SK-N-SH (cell line): ENCODE results near the gene PLA2G12B. TPM values are rescaled to one million over a fixed set of nuclear protein-coding genes. Genes with fewer than 3 reads are reported as not detected.

Experiments used
- polyA plus RNA-seq, 3 experiments: library from polyadenylated mRNA; depleted of rRNA; stranded (reverse); fragments of >200 nt; gene quantifications; 2 replicates each; pipeline ENCODE4 v1.2.3, GENCODE V29; 2012

PLA2G12B gene
- polyA plus RNA-seq, 1 of the 3 experiments (the other 2 are of a cell fraction) = not detected

Other genes starting within 250 kb of the PLA2G12B start
- gene OIT3, start 61.1 kb downstream of the PLA2G12B start, polyA plus RNA-seq (2012; rRNA removed) = 0.05 TPM in 1 of 2 replicates, not detected in the other
- gene P4HA1, start 142.1 kb upstream of the PLA2G12B start, polyA plus RNA-seq (2012; rRNA removed) = 34.8 and 52.0 TPM in 2 replicates
- gene NUDT13, start 155.6 kb upstream of the PLA2G12B start, polyA plus RNA-seq (2012; rRNA removed) = 3.4 and 6.0 TPM in 2 replicates
- gene ECD, start 213.2 kb upstream of the PLA2G12B start, polyA plus RNA-seq (2012; rRNA removed) = 21.4 and 30.9 TPM in 2 replicates
- 28.2 and 37.5 TPM in 2 replicates for gene FAM149B1, start 213.3 kb upstream of the PLA2G12B start, polyA plus RNA-seq (2012; rRNA removed)